H9 (cell line): ENCODE results near the gene NUP205. TPM values are rescaled to one million over a fixed set of nuclear protein-coding genes. Genes with fewer than 3 reads are reported as not detected.

Source experiments
- DNase-seq: peaks from one replicate; pipeline ENCODE4 v3.0.0-alpha.2; 2017
- H2AFZ ChIP-seq: one replicate; pipeline ENCODE4 v1.6.1; 2013; ENCODE audit warnings: mild to moderate bottlenecking, low read length, control low read depth, moderate library complexity
- H2AK5ac ChIP-seq: 2 replicates; pipeline ENCODE4 v1.6.1; 2013; ENCODE audit warnings: low read length, control low read depth, mixed read lengths; ENCODE audit not compliant: insufficient read length
- H2BK120ac ChIP-seq: one replicate; pipeline ENCODE4 v1.6.1; 2013; ENCODE audit warnings: low read depth, mild to moderate bottlenecking, low read length, control low read depth, inconsistent platforms; ENCODE audit not compliant: poor library complexity, severe bottlenecking
- H2BK12ac ChIP-seq: 2 replicates; pipeline ENCODE4 v1.6.1; 2013; ENCODE audit warnings: low read length, control low read depth, mixed read lengths, low read depth; ENCODE audit not compliant: insufficient read length
- H2BK15ac ChIP-seq: 2 replicates; pipeline ENCODE4 v1.6.1; 2013; ENCODE audit warnings: low read depth, low read length, control low read depth
- H2BK20ac ChIP-seq: one replicate; pipeline ENCODE4 v1.6.1; 2013; ENCODE audit warnings: low read depth, mild to moderate bottlenecking, low read length, control low read depth, inconsistent platforms; ENCODE audit not compliant: poor library complexity, severe bottlenecking
- H2BK5ac ChIP-seq: 2 replicates; pipeline ENCODE4 v1.6.1; 2013; ENCODE audit warnings: low read length, control low read depth, mixed read lengths; ENCODE audit not compliant: insufficient read length
- H3K14ac ChIP-seq: 2 replicates; pipeline ENCODE4 v1.6.1; 2013; ENCODE audit warnings: low read length, control low read depth; ENCODE audit not compliant: insufficient read depth
- H3K18ac ChIP-seq: 2 replicates; pipeline ENCODE4 v1.6.1; 2013; ENCODE audit warnings: low read depth, mild to moderate bottlenecking, mixed read lengths, low read length, control low read depth; ENCODE audit not compliant: insufficient read length
- H3K23ac ChIP-seq: 2 replicates; pipeline ENCODE4 v1.6.1; 2013; ENCODE audit warnings: low read length, control low read depth, mixed read lengths, low read depth; ENCODE audit not compliant: insufficient read length
- H3K23me2 ChIP-seq: 2 replicates; pipeline ENCODE4 v1.6.1; 2013; ENCODE audit warnings: low read depth, mild to moderate bottlenecking, mixed read lengths, low read length, control low read depth; ENCODE audit not compliant: insufficient read length, poor library complexity, severe bottlenecking
- H3K27ac ChIP-seq: 2 replicates; pipeline ENCODE4 v1.5.1; 2013; ENCODE audit warnings: low read length, control low read depth, mixed read lengths, low read depth; ENCODE audit not compliant: insufficient read length
- H3K27me3 ChIP-seq: 2 replicates; pipeline ENCODE4 v1.6.1; 2013; ENCODE audit warnings: low read length, control low read depth, inconsistent platforms; ENCODE audit not compliant: insufficient read depth
- H3K4ac ChIP-seq: 2 replicates; pipeline ENCODE4 v1.6.1; 2013; ENCODE audit warnings: low read depth, mild to moderate bottlenecking, control low read depth, inconsistent platforms, low read length, moderate library complexity
- H3K4me1 ChIP-seq: 2 replicates; pipeline ENCODE4 v1.6.1; 2013; ENCODE audit warnings: low read length, control low read depth, inconsistent platforms; ENCODE audit not compliant: insufficient read depth
- H3K4me2 ChIP-seq: 2 replicates; pipeline ENCODE4 v1.6.1; 2013; ENCODE audit warnings: low read length, control low read depth, mixed read lengths; ENCODE audit not compliant: insufficient read length, insufficient read depth
- H3K56ac ChIP-seq: 2 replicates; pipeline ENCODE4 v1.6.1; 2013; ENCODE audit warnings: low read depth, mild to moderate bottlenecking, mixed read lengths, low read length, control low read depth; ENCODE audit not compliant: insufficient read length
- H3K79me1 ChIP-seq: 2 replicates; pipeline ENCODE4 v1.6.1; 2013; ENCODE audit warnings: low read depth, mild to moderate bottlenecking, moderate library complexity, low read length, control low read depth, inconsistent platforms; ENCODE audit not compliant: insufficient read depth, poor library complexity, severe bottlenecking
- H3K79me2 ChIP-seq: 2 replicates; pipeline ENCODE4 v1.6.1; 2013; ENCODE audit warnings: low read length, control low read depth, inconsistent platforms; ENCODE audit not compliant: insufficient read depth
- H3K9ac ChIP-seq: 2 replicates; pipeline ENCODE4 v1.6.1; 2013; ENCODE audit warnings: low read length, control low read depth, mixed read lengths; ENCODE audit not compliant: insufficient read length; ENCODE audit errors: extremely low read depth
- H3K9me3 ChIP-seq: one replicate; pipeline ENCODE4 v1.6.1; 2013; ENCODE audit warnings: low read depth, low read length, inconsistent platforms; ENCODE audit not compliant: control insufficient read depth
- H3T11ph ChIP-seq: one replicate; pipeline ENCODE4 v1.6.1; 2013; ENCODE audit warnings: mild to moderate bottlenecking, low read length, control low read depth, inconsistent platforms
- H4K20me1 ChIP-seq: one replicate; pipeline ENCODE4 v1.6.1; 2013; ENCODE audit not compliant: control insufficient read depth, insufficient read length, insufficient read depth
- H4K5ac ChIP-seq: 2 replicates; pipeline ENCODE4 v1.6.1; 2013; ENCODE audit warnings: low read depth, mild to moderate bottlenecking, mixed read lengths, low read length, control low read depth; ENCODE audit not compliant: insufficient read length
- H4K8ac ChIP-seq: replicated peaks from 2 replicates; pipeline ENCODE4 v1.6.1; 2013; ENCODE audit warnings: low read length, control low read depth, mixed read lengths, low read depth; ENCODE audit not compliant: insufficient read length
- H4K91ac ChIP-seq: 2 replicates; pipeline ENCODE4 v1.6.1; 2013; ENCODE audit warnings: low read depth, mild to moderate bottlenecking, moderate library complexity, mixed read lengths, low read length, control low read depth; ENCODE audit not compliant: insufficient read length
- H3K27ac Mint-ChIP-seq, 3 experiments: 2 replicates in 2 of 3; 3 replicates in 1 of 3; pipeline ENCODE4 v1.8.0; 2020 to 2021; ENCODE audit warnings: mixed read lengths in 3 of 3, mild to moderate bottlenecking in 1 of 3, moderate library complexity in 1 of 3
- H3K27me3 Mint-ChIP-seq: 2 replicates; pipeline ENCODE4 v1.8.0; 2021; ENCODE audit warnings: low read depth, mild to moderate bottlenecking, moderate library complexity, mixed read lengths
- H3K36me3 Mint-ChIP-seq, 3 experiments: 2 replicates in 2 of 3; 3 replicates in 1 of 3; pipeline ENCODE4 v1.8.0; 2020 to 2021; ENCODE audit warnings: low read depth in 3 of 3, mixed read lengths in 3 of 3; ENCODE audit not compliant: insufficient read depth in 1 of 3
- H3K4me1 Mint-ChIP-seq, 2 experiments: 2 replicates each; pipeline ENCODE4 v1.8.0; 2020; ENCODE audit warnings: mixed read lengths in 2 of 2
- H3K4me3 Mint-ChIP-seq, 2 experiments: 2 replicates in 1 of 2; 3 replicates in 1 of 2; pipeline ENCODE4 v1.8.0; 2020 to 2021; ENCODE audit warnings: mild to moderate bottlenecking in 2 of 2, mixed read lengths in 2 of 2, moderate library complexity in 1 of 2
- H3K9me3 Mint-ChIP-seq, 2 experiments: 2 replicates in 1 of 2; 3 replicates in 1 of 2; pipeline ENCODE4 v1.8.0; 2020; ENCODE audit warnings: mild to moderate bottlenecking in 2 of 2, mixed read lengths in 2 of 2, moderate library complexity in 1 of 2
- WGBS: extraction: QIAGEN DNeasy Blood & Tissue Kit; methylation state at CpG from one replicate; pipeline ENCODE4 v1.1.7; 2013; ENCODE audit warnings: missing lambda C conversion rate, low lambda C conversion rate, mixed read lengths; ENCODE audit not compliant: insufficient read length; ENCODE audit errors: extremely low coverage; 5-methylcytosine and 5-hydroxymethylcytosine counted together
- total RNA-seq: library from RNA; stranded (reverse); gene quantifications from 2 replicates; pipeline ENCODE4 v1.2.1, GENCODE V29; 2021
- TF ChIP-seq, protein P1 (sequence below): fragments of 200-600 bp; sonication (generic); conservative IDR thresholded peaks from 3 replicates; pipeline ENCODE4 v1.8.0; 2021; ENCODE audit warnings: antibody characterized with exemption, mild to moderate bottlenecking

Gene NUP205
- total RNA-seq, 1 experiment from 2014 or later, result 158 TPM

DNA sequence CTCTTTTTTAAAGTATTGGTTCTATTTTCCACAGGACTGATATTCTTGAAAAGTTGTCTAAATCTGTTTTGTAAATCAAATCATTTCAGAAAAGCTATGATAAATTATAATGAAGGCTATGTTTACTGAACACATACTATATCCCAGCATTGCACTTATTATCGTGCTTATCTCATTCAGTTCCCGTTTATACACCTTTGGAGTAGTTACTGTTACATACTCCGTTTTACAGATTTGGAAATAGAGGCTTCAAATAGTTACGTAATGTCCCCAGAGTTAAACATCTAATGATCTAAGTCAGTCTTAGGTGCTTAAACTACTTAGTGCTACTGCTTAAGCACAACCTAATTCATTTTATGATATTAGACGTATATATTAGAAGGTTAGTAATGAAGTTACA is 1.2 kb downstream of the NUP205 start:
- no peaks in the 10 kb centered on the region for H3K9me3 Mint-ChIP-seq
- TF ChIP-seq, protein P1, sequence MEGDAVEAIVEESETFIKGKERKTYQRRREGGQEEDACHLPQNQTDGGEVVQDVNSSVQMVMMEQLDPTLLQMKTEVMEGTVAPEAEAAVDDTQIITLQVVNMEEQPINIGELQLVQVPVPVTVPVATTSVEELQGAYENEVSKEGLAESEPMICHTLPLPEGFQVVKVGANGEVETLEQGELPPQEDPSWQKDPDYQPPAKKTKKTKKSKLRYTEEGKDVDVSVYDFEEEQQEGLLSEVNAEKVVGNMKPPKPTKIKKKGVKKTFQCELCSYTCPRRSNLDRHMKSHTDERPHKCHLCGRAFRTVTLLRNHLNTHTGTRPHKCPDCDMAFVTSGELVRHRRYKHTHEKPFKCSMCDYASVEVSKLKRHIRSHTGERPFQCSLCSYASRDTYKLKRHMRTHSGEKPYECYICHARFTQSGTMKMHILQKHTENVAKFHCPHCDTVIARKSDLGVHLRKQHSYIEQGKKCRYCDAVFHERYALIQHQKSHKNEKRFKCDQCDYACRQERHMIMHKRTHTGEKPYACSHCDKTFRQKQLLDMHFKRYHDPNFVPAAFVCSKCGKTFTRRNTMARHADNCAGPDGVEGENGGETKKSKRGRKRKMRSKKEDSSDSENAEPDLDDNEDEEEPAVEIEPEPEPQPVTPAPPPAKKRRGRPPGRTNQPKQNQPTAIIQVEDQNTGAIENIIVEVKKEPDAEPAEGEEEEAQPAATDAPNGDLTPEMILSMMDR, result no peak
- Histone ChIP-seq H3K56ac (no peak overlapping the region), H3K9me3 (no peaks in the 10 kb centered on the region), H2AFZ (no peak overlapping the region), H4K20me1 (no peaks in the 10 kb centered on the region), H4K8ac (no peak overlapping the region), H3K4ac (no peak overlapping the region), H4K91ac (no peak overlapping the region), H3T11ph (no peak overlapping the region), H3K27me3 (no peaks in the 10 kb centered on the region), H3K23ac (no peak overlapping the region), H3K79me1 (no peaks in the 10 kb centered on the region), H3K4me2 (peak overlapping the region; percentile 63), H3K14ac (no peak overlapping the region), H3K23me2 (peaks cover 6% of the 10 kb centered on the region), H2BK5ac (no peak overlapping the region), H3K27ac (no peak overlapping the region), H2BK12ac (no peak overlapping the region), H2BK20ac (no peak overlapping the region), H3K79me2 (peaks cover 16% of the 10 kb centered on the region; the same call in 1 of the 2 replicates), H3K4me1 (peaks cover 3% of the 10 kb centered on the region), H2AK5ac (no peak overlapping the region), H4K5ac (no peak overlapping the region), H3K9ac (peak overlapping the region; percentile 99), H3K18ac (no peak overlapping the region), H2BK15ac (no peak overlapping the region), H2BK120ac (no peak overlapping the region)
- no peaks in the 10 kb centered on the region for H3K27me3 Mint-ChIP-seq
- no CpG with 5 or more reads among the region's 5 CpGs for WGBS
- H3K4me3 Mint-ChIP-seq, result no peak overlapping the region
- no peak overlapping the region for H3K27ac Mint-ChIP-seq
- no peak for DNase-seq
- peaks cover 0 to 4% (median 4%) of the 10 kb centered on the region in 3 experiments; a peak in 1 of 7 replicates for H3K36me3 Mint-ChIP-seq
- H3K4me1 Mint-ChIP-seq, result peaks cover 25 to 35% of the 10 kb centered on the region in 2 experiments
